Adrenal gland (tissue), 12 donors: ENCODE data around the gene ZDHHC14. TPM values are rescaled to one million over a fixed set of nuclear protein-coding genes. Genes with fewer than 3 reads are reported as not detected.
"Not testable (repeated sequence)": the region's sequence is repeated elsewhere in the genome, so short reads cannot be mapped to it uniquely, and the experiment has no call there.

Experiments
- DNase-seq, 7 donors: peaks; one replicate each; pipeline ENCODE4 v3.0.0-alpha.2; 2019 to 2020
- H3K27ac ChIP-seq, 5 donors: fragments of 200-600 bp; sonication (generic) in 4 of 5; 1 replicate in 3 of 5; 2 replicates in 2 of 5; pipeline versions ENCODE4 v1.5.1 to v1.8.0; 2016 to 2020; ENCODE audit warnings: mild to moderate bottlenecking in 1 of 5
- H3K27me3 ChIP-seq: fragments of 200-600 bp; 2 replicates; pipeline ENCODE4 v1.8.0; 2021
- H3K36me3 ChIP-seq, 2 donors: fragments of 200-600 bp; replicated peaks in 1 of 2; 1 replicate in 1 of 2; 2 replicates in 1 of 2; pipeline versions ENCODE4 v1.5.1 to v1.8.0; 2018 to 2022
- H3K4me1 ChIP-seq, 2 donors: fragments of 200-600 bp; replicated peaks in 1 of 2; 1 replicate in 1 of 2; 2 replicates in 1 of 2; pipeline versions ENCODE4 v1.5.1 to v1.8.0; 2018 to 2021
- H3K4me3 ChIP-seq, 4 donors: fragments of 200-600 bp; sonication (generic) in 3 of 4; one replicate each; pipeline ENCODE4 v1.5.1; 2016 to 2018
- H3K9me3 ChIP-seq, 3 donors: fragments of 200-600 bp; sonication (generic) in 1 of 3; replicated peaks in 1 of 3; 1 replicate in 2 of 3; 2 replicates in 1 of 3; pipeline versions ENCODE4 v1.5.1 to v1.8.0; 2016 to 2021
- POLR2A ChIP-seq, 2 donors: fragments of 450-650 bp; IDR thresholded peaks; one replicate each; pipeline ENCODE4 v1.6.1; 2017; ENCODE audit warnings: antibody characterized with exemption in 2 of 2, mild to moderate bottlenecking in 2 of 2, moderate library complexity in 1 of 2
- WGBS, 4 donors: extraction: QIAGEN DNeasy Blood & Tissue Kit in 2 of 4; methylation state at CpG; one replicate each; pipeline versions ENCODE4 v1.1.5 to v1.1.7; 2013 to 2017; 5-methylcytosine and 5-hydroxymethylcytosine counted together
- intact Hi-C, 2 donors: fragments of 100-400 bp; cut with DNase I; formaldehyde crosslinking; loops; one replicate each; pipeline versions ENCODE4 v1.14.1 to v1.15.0; 2022 to 2023
- polyA plus RNA-seq, 3 donors: library from polyadenylated mRNA; stranded (reverse); fragments of 200-250 nt in 2 of 3; fragments of 350-450 nt in 1 of 3; fragmentation: Illumina TruSeq in 1 of 3; extraction: RNeasy Lipid Tissue Mini Kit (QIAGEN cat#74804) in 1 of 3; gene quantifications; one replicate each; pipeline ENCODE4 v1.2.3, GENCODE V29; 2013 to 2014
- total RNA-seq, 9 donors: library from RNA; depleted of rRNA in 4 of 9; stranded (reverse); fragments of >200 nt in 4 of 9; fragments of 120-200 nt in 1 of 9; fragmentation: NEBNext Ultra II Directional in 1 of 9; extraction: Animal tissue kit (Norgen Biotek cat#: 25700) in 1 of 9; gene quantifications; one replicate each; pipeline versions ENCODE4 v1.1.0 to v1.2.4, GENCODE V29; 2013 to 2023
- TF ChIP-seq, protein P1 (sequence below), 6 experiments: fragments of 450-650 bp in 4 of 6; fragments of 200-600 bp in 2 of 6; sonication (generic) in 1 of 6; IDR thresholded peaks; 1 replicate in 5 of 6; 2 replicates in 1 of 6; pipeline versions ENCODE4 v1.5.1 to v1.8.0; 2016 to 2021; ENCODE audit warnings: antibody characterized with exemption in 6 of 6, mild to moderate bottlenecking in 2 of 6, moderate library complexity in 1 of 6
- donor health status: healthy with polysubstance abuse.
- donor health status: Bipolar disorder and iron deficiency.
- donor health status: DM: yes; HTN: yes; CAD: no.
- donor health status: DM: no; HTN: no; CAD: no.
- donor health status: DM: no; HTN: no; CAD: no.
- donor health status: DM: yes; HTN: yes; CAD: no.

ZDHHC14 gene
- total and polyA plus RNA-seq, 12 donors: 3.8 to 14.3 (median 8.8) TPM

DNA sequence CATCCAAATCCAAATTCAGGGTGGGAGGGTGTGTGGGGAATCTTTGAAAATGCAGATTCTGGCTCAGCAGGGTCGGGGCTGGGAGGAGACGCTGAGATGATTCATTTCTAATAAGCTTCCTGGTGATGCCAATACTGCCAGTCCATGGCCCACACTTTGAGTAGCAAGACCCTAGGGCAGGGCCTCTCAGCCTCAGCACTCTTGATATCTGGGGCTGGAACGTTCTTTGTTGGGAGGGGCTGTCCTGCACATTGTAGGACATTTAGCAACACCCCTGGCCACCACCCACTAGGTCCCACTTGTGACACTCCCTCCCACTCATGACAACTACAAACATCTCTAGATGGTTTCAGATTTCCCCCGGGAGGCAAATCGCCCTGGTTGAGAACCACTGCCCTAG is 191.0 kb downstream of the ZDHHC14 start:
- H3K4me3 ChIP-seq: no peak overlapping the region
- intact Hi-C loops: no loop called here
- peaks cover 0 to 8% of the 10 kb centered on the region in 2 donors for H3K4me1 ChIP-seq
- no peaks in the 10 kb centered on the region for H3K36me3 ChIP-seq
- TF ChIP-seq, protein P1, sequence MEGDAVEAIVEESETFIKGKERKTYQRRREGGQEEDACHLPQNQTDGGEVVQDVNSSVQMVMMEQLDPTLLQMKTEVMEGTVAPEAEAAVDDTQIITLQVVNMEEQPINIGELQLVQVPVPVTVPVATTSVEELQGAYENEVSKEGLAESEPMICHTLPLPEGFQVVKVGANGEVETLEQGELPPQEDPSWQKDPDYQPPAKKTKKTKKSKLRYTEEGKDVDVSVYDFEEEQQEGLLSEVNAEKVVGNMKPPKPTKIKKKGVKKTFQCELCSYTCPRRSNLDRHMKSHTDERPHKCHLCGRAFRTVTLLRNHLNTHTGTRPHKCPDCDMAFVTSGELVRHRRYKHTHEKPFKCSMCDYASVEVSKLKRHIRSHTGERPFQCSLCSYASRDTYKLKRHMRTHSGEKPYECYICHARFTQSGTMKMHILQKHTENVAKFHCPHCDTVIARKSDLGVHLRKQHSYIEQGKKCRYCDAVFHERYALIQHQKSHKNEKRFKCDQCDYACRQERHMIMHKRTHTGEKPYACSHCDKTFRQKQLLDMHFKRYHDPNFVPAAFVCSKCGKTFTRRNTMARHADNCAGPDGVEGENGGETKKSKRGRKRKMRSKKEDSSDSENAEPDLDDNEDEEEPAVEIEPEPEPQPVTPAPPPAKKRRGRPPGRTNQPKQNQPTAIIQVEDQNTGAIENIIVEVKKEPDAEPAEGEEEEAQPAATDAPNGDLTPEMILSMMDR (IDR thresholded peaks at IDR 0.05): no peak
- TF ChIP-seq POLR2A (IDR thresholded peaks at IDR 0.05): no peak
- DNase-seq: no peak
- no peaks in the 10 kb centered on the region for H3K27me3 ChIP-seq
- no peaks in the 10 kb centered on the region for H3K9me3 ChIP-seq
- H3K27ac ChIP-seq: no peak overlapping the region
- WGBS, 4 donors: 77 to 98% (median 95%) methylated on average over 5 of the region's 5 CpGs

DNA sequence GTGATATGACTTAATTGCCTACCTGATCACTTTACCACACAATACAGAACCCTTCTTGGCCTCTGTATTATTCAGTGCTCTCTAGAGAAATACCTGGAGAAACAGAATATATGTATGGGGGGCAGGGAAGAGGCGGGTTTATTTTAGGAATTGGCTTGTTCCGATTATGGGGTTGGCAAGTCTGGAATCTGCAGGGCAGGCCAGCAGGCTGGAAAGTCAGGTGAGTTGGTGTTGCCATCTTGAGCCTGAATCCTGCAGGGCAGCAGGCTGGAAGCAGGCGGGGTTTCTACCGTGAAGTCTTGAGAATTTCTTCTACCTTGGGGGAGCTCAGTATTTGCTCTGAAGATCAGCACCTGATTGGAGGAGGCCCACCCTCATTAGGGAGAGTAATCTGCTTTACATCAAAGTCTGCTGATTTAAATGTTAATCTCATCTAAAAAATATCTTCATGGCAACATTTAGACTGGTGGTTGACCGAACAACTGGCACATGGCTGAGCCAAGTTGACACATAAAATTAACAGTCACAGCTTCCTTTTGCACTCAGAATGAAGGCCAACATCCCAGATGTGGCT is 193.9 kb downstream of the ZDHHC14 start:
- Histone ChIP-seq H3K36me3 (no peaks in the 10 kb centered on the region), H3K4me1 (peaks cover 0 to 15% of the 10 kb centered on the region in 2 donors), H3K27me3 (no peaks in the 10 kb centered on the region), H3K9me3 (peaks cover 0 to 3% (median 0%) of the 10 kb centered on the region in 3 donors), H3K4me3 (no peak overlapping the region), H3K27ac (no peak overlapping the region)
- TF ChIP-seq, protein P1 (IDR thresholded peaks at IDR 0.05): no peak
- TF ChIP-seq POLR2A (IDR thresholded peaks at IDR 0.05): no peak
- DNase-seq: no peak
- intact Hi-C loops: no loop called here
- 91 to 96% (median 95%) methylated on average over 5 of the region's 5 CpGs for WGBS, 4 donors

DNA sequence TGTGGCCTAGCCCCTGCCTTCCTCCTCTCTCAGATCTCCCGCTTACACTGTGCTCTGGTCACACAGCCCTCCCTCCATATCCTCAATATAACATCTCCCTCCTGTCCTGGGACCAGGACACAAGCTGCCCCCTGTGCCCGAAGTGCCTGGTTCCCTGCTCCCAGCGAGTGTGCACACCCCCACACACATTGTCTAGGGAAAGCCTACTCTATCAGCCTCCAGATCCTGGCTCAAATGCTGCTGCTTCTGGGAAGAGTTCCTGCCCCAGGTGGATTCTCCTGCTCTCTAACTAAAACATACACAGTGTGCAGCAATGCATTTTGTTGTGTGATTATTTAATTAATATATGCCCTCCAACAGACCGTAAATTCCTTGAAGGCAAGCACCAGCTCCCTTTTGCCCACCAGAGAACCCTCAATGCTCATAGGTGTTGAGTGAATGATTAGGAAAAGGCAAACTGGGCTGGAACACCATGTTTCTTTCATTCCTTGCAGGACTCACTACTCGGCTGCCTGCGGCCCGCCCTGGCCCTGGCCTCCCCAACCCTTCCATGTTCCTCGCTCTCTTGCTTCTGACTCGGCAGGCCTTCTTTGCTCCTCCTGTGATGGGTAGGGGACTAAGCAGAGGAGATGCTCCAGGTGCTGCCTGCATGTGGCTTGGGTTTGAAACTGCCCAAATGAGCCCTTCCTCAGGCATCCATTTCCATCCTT is 194.6 kb downstream of the ZDHHC14 start:
- H3K27me3 ChIP-seq: no peaks in the 10 kb centered on the region
- WGBS, 4 donors: 88 to 94% (median 92%) methylated on average over 9 of the region's 9 CpGs
- no peak overlapping the region for H3K27ac ChIP-seq
- H3K4me1 ChIP-seq: peaks cover 0 to 17% of the 10 kb centered on the region in 2 donors
- intact Hi-C loops: no loop called here
- H3K9me3 ChIP-seq: peaks cover 0 to 3% (median 0%) of the 10 kb centered on the region in 3 donors
- no peak overlapping the region for H3K4me3 ChIP-seq
- no peak for TF ChIP-seq POLR2A (IDR thresholded peaks at IDR 0.05)
- TF ChIP-seq, protein P1 (IDR thresholded peaks at IDR 0.05): no peak
- no peak for DNase-seq
- H3K36me3 ChIP-seq: no peaks in the 10 kb centered on the region

DNA sequence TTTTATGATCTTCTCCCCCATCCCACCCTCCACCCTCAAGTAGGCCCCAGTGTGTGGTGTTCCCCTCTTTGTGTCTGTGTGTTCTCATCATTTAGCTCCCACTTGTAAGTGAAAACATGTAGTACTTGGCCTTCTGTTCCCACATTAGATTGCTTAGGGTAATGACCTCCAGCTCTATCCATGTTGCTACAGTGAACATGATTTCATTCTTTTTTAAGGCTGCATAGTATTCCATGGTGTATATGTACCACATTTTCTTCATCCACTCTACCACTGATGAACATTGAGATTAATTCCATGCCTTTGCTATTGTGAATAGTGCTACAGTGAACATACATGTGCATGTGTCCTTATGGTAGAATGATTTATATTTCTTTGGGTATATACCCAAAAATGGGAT is 196.0 kb downstream of the ZDHHC14 start:
- H3K36me3 ChIP-seq, H3K9me3 ChIP-seq, H3K27ac ChIP-seq, H3K4me3 ChIP-seq, DNase-seq, intact Hi-C loops, H3K27me3 ChIP-seq: not testable (repeated sequence)
- H3K4me1 ChIP-seq: peaks cover 0 to 11% of the 10 kb centered on the region in 2 donors

DNA sequence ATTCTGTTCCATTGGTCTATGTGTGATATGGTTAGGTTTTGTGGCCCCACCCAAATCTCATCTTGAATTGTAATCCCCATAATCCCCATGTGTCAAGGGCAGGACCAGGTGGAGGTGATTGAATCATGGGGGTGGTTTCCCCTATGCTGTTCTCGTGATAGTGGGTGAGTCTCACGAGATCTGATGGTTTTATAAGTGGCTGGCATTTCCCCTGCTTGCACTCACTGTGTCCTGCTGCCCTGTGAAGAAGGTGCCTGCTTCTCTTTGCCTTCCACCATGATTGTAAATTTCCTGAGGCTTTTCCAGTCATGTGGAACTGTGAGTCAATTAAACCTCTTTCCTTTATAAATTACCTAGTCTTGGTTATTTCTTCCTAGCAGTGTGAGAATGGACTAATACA is 197.5 kb downstream of the ZDHHC14 start:
- H3K4me3 ChIP-seq, H3K27ac ChIP-seq, H3K9me3 ChIP-seq, H3K36me3 ChIP-seq, H3K27me3 ChIP-seq, intact Hi-C loops, DNase-seq: not testable (repeated sequence)
- peaks cover 0 to 11% of the 10 kb centered on the region in 2 donors for H3K4me1 ChIP-seq
- WGBS, 4 donors: 90 to 98% (median 92%) methylated on average over 2 of the region's 2 CpGs
